Ovary (tissue), 3 donors: ENCODE data around the gene SYT9.

Experiments used
- CTCF ChIP-seq, 3 donors: fragments of 450-650 bp in 2 of 3; fragments of 200-600 bp in 1 of 3; IDR thresholded peaks; one replicate each; pipeline versions ENCODE4 v1.5.1 to v1.8.0; 2016 to 2022; ENCODE audit warnings: antibody characterized with exemption in 3 of 3, mild to moderate bottlenecking in 1 of 3
- EP300 ChIP-seq: sonication (generic); formaldehyde crosslinking; IDR thresholded peaks from one replicate; pipeline ENCODE4 v1.6.1; 2017; ENCODE audit warnings: antibody characterized with exemption
- POLR2A ChIP-seq: fragments of 450-650 bp; IDR thresholded peaks from one replicate; pipeline ENCODE4 v1.6.1; 2017; ENCODE audit warnings: antibody characterized with exemption, mild to moderate bottlenecking, moderate library complexity
- donor health status: DM: no; HTN: no; CAD: no.

DNA sequence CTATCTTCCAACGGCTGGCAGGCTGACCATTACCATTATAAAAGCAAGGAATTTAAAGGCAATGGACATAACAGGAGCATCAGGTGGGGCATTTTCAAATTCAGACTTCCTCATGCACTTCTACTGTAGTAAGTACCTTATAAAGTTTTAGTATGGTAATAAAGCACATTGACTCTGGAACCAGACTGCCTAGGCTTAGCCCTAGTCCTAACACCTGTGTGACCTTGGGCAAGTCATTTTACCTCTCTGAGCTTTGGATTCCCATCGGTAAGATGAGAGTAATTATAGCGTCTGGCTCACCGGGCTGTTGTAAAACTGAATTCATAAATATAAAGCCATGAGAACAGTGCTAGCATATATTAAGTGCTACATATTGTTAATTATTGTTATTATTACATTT lies 164.4 kb downstream of the SYT9 start:
- TF ChIP-seq POLR2A (no peak), CTCF (IDR thresholded peaks at IDR 0.05) (no peak), EP300 (no peak)
